Measurements from ENCODE around the gene ARPC5.
A peak's percentile ranks its signal among the peaks of the same experiment; 100 is the strongest.

ARPC5 gene

GRCh38 chr1:183655562-183656075, 20.0 kb upstream of the ARPC5 start:
- ATAC-seq: peak; percentile 99
- TF ChIP-seq CSDC2 (CRISPR knock-in tag; IDR thresholded peaks at IDR 0.05) (no peak), PATZ1 (CRISPR knock-in tag; IDR thresholded peaks at IDR 0.05; ENCODE audit: borderline replicate concordance) (no peak), ESRRG (CRISPR knock-in tag; IDR thresholded peaks at IDR 0.05) (no peak), ZNF70 (CRISPR knock-in tag; IDR thresholded peaks at IDR 0.05) (no peak), CREB5 (CRISPR knock-in tag; IDR thresholded peaks at IDR 0.05; ENCODE audit: low read depth) (no peak), ISL1 (CRISPR knock-in tag; IDR thresholded peaks at IDR 0.05) (no peak), CSRNP3 (CRISPR knock-in tag; IDR thresholded peaks at IDR 0.05) (no peak), ZC3H10 (CRISPR knock-in tag; IDR thresholded peaks at IDR 0.05) (no peak), POU6F1 (CRISPR knock-in tag; IDR thresholded peaks at IDR 0.05; ENCODE audit: borderline replicate concordance, low read depth) (peak; percentile 81; the same call in 1 of the 2 replicates), OSR1 (CRISPR knock-in tag; IDR thresholded peaks at IDR 0.05) (peak; percentile 87; the same call in 1 of the 2 replicates), RARB (CRISPR knock-in tag; IDR thresholded peaks at IDR 0.05) (no peak), ZFP3 (CRISPR knock-in tag; IDR thresholded peaks at IDR 0.05) (no peak), PPARA (CRISPR knock-in tag; IDR thresholded peaks at IDR 0.05; ENCODE audit: borderline replicate concordance) (no peak)

GRCh38 chr1:183654706-183655105, 19.1 kb upstream of the ARPC5 start:
- peak; percentile 35 for ATAC-seq
- TF ChIP-seq PPARA (CRISPR knock-in tag; IDR thresholded peaks at IDR 0.05; ENCODE audit: borderline replicate concordance): no peak
- TF ChIP-seq CREB5 (CRISPR knock-in tag; IDR thresholded peaks at IDR 0.05; ENCODE audit: low read depth): no peak
- TF ChIP-seq CSDC2 (CRISPR knock-in tag; IDR thresholded peaks at IDR 0.05): no peak
- TF ChIP-seq ZC3H10 (CRISPR knock-in tag; IDR thresholded peaks at IDR 0.05): no peak
- TF ChIP-seq ISL1 (CRISPR knock-in tag; IDR thresholded peaks at IDR 0.05): no peak
- no peak for TF ChIP-seq ZFP3 (CRISPR knock-in tag; IDR thresholded peaks at IDR 0.05)
- TF ChIP-seq GLIS3 (CRISPR knock-in tag; IDR thresholded peaks at IDR 0.05): no peak
- TF ChIP-seq ZNF70 (CRISPR knock-in tag; IDR thresholded peaks at IDR 0.05): no peak

- no peak for ATAC-seq
- no peak for TF ChIP-seq OSR1 (CRISPR knock-in tag; IDR thresholded peaks at IDR 0.05)
Measured at GRCh38 chr1:183653876-183654451, 18.4 kb upstream of the ARPC5 start.

GRCh38 chr1:183653462-183653794, 17.8 kb upstream of the ARPC5 start:
- TF ChIP-seq ISL1 (CRISPR knock-in tag; IDR thresholded peaks at IDR 0.05): no peak
- ATAC-seq: no peak

GRCh38 chr1:183652547-183653461, 17.2 kb upstream of the ARPC5 start, which contains the start of gene APOBEC4:
Gene APOBEC4 (minus strand): TSS chr1:183653316. CDS start chr1:183648781, 4,535 bp downstream.
- ATAC-seq: no peak
- TF ChIP-seq ZFP30 (CRISPR knock-in tag; IDR thresholded peaks at IDR 0.05): no peak
- no peak for TF ChIP-seq ESRRG (CRISPR knock-in tag; IDR thresholded peaks at IDR 0.05)
- TF ChIP-seq POU6F1 (CRISPR knock-in tag; IDR thresholded peaks at IDR 0.05; ENCODE audit: borderline replicate concordance, low read depth): no peak
- no peak for TF ChIP-seq ISL1 (CRISPR knock-in tag; IDR thresholded peaks at IDR 0.05)
- no peak for TF ChIP-seq PATZ1 (CRISPR knock-in tag; IDR thresholded peaks at IDR 0.05; ENCODE audit: borderline replicate concordance)
- TF ChIP-seq PPARA (CRISPR knock-in tag; IDR thresholded peaks at IDR 0.05; ENCODE audit: borderline replicate concordance): no peak
- TF ChIP-seq ZNF565 (CRISPR knock-in tag; conservative IDR thresholded peaks at IDR 0.05; ENCODE audit: low read depth): no peak
- TF ChIP-seq CSRNP3 (CRISPR knock-in tag; IDR thresholded peaks at IDR 0.05): no peak
- no peak for TF ChIP-seq ZNF70 (CRISPR knock-in tag; IDR thresholded peaks at IDR 0.05)
- no peak for TF ChIP-seq RARB (CRISPR knock-in tag; IDR thresholded peaks at IDR 0.05)
- no peak for TF ChIP-seq TOX (CRISPR knock-in tag; IDR thresholded peaks at IDR 0.05; ENCODE audit: borderline replicate concordance)

Measured in SK-N-SH treated with all-trans-retinoic acid at 6 μM for 48 hours (cell line).